ENCODE data around the gene TEX101. TPM values are rescaled to one million over a fixed set of nuclear protein-coding genes. Genes with fewer than 3 reads are reported as not detected.

The TEX101 gene
- total RNA-seq, 1 experiment from 2014 or later: not detected

DNA sequence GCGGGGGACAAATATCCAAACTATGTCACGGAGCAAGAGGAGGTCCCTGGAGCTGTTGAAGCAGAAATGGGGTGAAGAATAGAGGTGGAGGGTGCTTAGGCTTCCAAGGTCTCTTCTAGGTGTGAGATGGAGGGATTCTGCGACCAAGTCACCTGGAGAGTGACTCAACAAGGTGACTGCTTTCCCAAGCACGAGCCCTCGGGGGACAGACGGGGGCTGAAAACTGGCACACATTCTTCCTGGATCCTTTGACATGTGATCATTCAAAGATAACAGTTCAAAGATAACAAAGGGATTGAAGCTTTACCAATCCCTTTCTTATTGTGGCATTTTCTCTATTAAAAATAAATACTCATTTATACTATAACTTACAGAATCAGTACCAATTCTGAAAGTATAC lies 2.2 kb upstream of the TEX101 start:
- Histone ChIP-seq H4K8ac (replicated peaks; ENCODE audit: insufficient read length, low read depth, low read length) (no peak overlapping the region), H3K79me1 (ENCODE audit: insufficient read depth, low read depth, low read length, poor library complexity, severe bottlenecking) (no peaks in the 10 kb centered on the region), H3K18ac (ENCODE audit: insufficient read length, low read depth, low read length) (no peak overlapping the region), H2BK120ac (ENCODE audit: low read depth, low read length, poor library complexity, severe bottlenecking) (no peak overlapping the region), H2BK15ac (ENCODE audit: low read depth, low read length) (no peak overlapping the region), H2BK12ac (ENCODE audit: insufficient read length, low read depth, low read length) (no peak overlapping the region), H3K27ac (ENCODE audit: insufficient read length, low read depth, low read length) (no peak overlapping the region), H3K9ac (ENCODE audit: extremely low read depth, insufficient read length, low read length) (no peak overlapping the region), H2AK5ac (ENCODE audit: insufficient read length, low read length) (no peak overlapping the region), H3K79me2 (ENCODE audit: insufficient read depth, low read length) (no peaks in the 10 kb centered on the region), H3K14ac (ENCODE audit: insufficient read depth, low read length) (no peak overlapping the region), H2AFZ (ENCODE audit: low read length) (no peak overlapping the region), H4K20me1 (ENCODE audit: control insufficient read depth, insufficient read depth, insufficient read length) (no peaks in the 10 kb centered on the region), H3K56ac (ENCODE audit: insufficient read length, low read depth, low read length) (no peak overlapping the region), H3T11ph (ENCODE audit: low read length) (no peak overlapping the region), H3K9me3 (ENCODE audit: control insufficient read depth, low read depth, low read length) (peaks cover 7% of the 10 kb centered on the region), H4K91ac (ENCODE audit: insufficient read length, low read depth, low read length) (no peak overlapping the region), H3K23ac (ENCODE audit: insufficient read length, low read depth, low read length) (no peak overlapping the region), H2BK20ac (ENCODE audit: low read depth, low read length, poor library complexity, severe bottlenecking) (no peak overlapping the region), H3K4ac (ENCODE audit: low read depth, low read length) (no peak overlapping the region), H2BK5ac (ENCODE audit: insufficient read length, low read length) (no peak overlapping the region), H3K4me1 (ENCODE audit: insufficient read depth, low read length) (0 out of 2 replicates have a peak, but pooled peaks cover 3% of the 10 kb centered on the region), H3K4me2 (ENCODE audit: insufficient read depth, insufficient read length, low read length) (no peak overlapping the region), H4K5ac (ENCODE audit: insufficient read length, low read depth, low read length) (no peak overlapping the region), H3K23me2 (ENCODE audit: insufficient read length, low read depth, low read length, poor library complexity, severe bottlenecking) (no peaks in the 10 kb centered on the region), H3K27me3 (ENCODE audit: insufficient read depth, low read length) (no peaks in the 10 kb centered on the region)
- H3K4me3 Mint-ChIP-seq: no peak overlapping the region
- 0 out of 4 replicates have a peak, but pooled peaks cover 0 to 2% of the 10 kb centered on the region in 2 experiments for H3K4me1 Mint-ChIP-seq
- peaks cover 36 to 61% of the 10 kb centered on the region in 2 experiments for H3K9me3 Mint-ChIP-seq
- WGBS (ENCODE audit: extremely low coverage, insufficient read length, low lambda C conversion rate): no CpG with 5 or more reads among the region's 6 CpGs
- H3K27me3 Mint-ChIP-seq (ENCODE audit: low read depth): peaks cover 2% of the 10 kb centered on the region
- TF ChIP-seq, protein P1, sequence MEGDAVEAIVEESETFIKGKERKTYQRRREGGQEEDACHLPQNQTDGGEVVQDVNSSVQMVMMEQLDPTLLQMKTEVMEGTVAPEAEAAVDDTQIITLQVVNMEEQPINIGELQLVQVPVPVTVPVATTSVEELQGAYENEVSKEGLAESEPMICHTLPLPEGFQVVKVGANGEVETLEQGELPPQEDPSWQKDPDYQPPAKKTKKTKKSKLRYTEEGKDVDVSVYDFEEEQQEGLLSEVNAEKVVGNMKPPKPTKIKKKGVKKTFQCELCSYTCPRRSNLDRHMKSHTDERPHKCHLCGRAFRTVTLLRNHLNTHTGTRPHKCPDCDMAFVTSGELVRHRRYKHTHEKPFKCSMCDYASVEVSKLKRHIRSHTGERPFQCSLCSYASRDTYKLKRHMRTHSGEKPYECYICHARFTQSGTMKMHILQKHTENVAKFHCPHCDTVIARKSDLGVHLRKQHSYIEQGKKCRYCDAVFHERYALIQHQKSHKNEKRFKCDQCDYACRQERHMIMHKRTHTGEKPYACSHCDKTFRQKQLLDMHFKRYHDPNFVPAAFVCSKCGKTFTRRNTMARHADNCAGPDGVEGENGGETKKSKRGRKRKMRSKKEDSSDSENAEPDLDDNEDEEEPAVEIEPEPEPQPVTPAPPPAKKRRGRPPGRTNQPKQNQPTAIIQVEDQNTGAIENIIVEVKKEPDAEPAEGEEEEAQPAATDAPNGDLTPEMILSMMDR (conservative IDR thresholded peaks at IDR 0.05): no peak
- no peak for DNase-seq
- H3K27ac Mint-ChIP-seq: no peak overlapping the region
- H3K36me3 Mint-ChIP-seq (ENCODE audit: insufficient read depth in 1 of 3, low read depth in 3 of 3): peaks cover 10 to 21% (median 11%) of the 10 kb centered on the region in 3 experiments

All from H9 (cell line).